K562 (cell line): ENCODE measurements around the gene OSCAR. TPM values are rescaled to one million over a fixed set of nuclear protein-coding genes. Genes with fewer than 3 reads are reported as not detected.

Source experiments
- FOS ChIP-seq: IDR thresholded peaks from 3 replicates; pipeline ENCODE4 v1.6.1; 2011; ENCODE audit not compliant: insufficient read length; ENCODE audit errors: extremely low read depth
- KDM5B ChIP-seq: fragments of 200-600 bp; sonication (generic); IDR thresholded peaks from 2 replicates; pipeline ENCODE4 v1.6.1; 2012; ENCODE audit warnings: low read depth, mild to moderate bottlenecking, moderate library complexity, low read length, control low read depth, inconsistent platforms; ENCODE audit not compliant: insufficient replicate concordance
- KLF1 ChIP-seq: fragments of 450-650 bp; IDR thresholded peaks from 2 replicates; pipeline ENCODE4 v1.6.1; 2016; ENCODE audit warnings: missing genetic modification characterization, missing compliant biosample characterization
- KLF6 ChIP-seq: fragments of 250-450 bp; sonication (Bioruptor Pico); IDR thresholded peaks from 2 replicates; pipeline ENCODE4 v1.4.0; 2020; ENCODE audit warnings: mild to moderate bottlenecking, moderate library complexity, borderline replicate concordance
- PHF8 ChIP-seq: fragments of 200-600 bp; sonication (generic); IDR thresholded peaks from 2 replicates; pipeline ENCODE4 v1.6.1; 2012; ENCODE audit warnings: mixed run types, mild to moderate bottlenecking, inconsistent platforms, low read length, moderate library complexity, borderline replicate concordance
- POLR2A ChIP-seq: fragments of 450-650 bp; conservative IDR thresholded peaks from 2 replicates; pipeline ENCODE4 v1.6.1; 2016
- POLR2B ChIP-seq: fragments of 450-650 bp; IDR thresholded peaks from 2 replicates; pipeline ENCODE4 v1.6.1; 2018; ENCODE audit warnings: low read depth; ENCODE audit not compliant: partially characterized antibody
- RNF219 ChIP-seq: fragments of 250-450 bp; sonication (Bioruptor Pico); IDR thresholded peaks from 2 replicates; pipeline ENCODE4 v1.5.0; 2022; ENCODE audit warnings: mild to moderate bottlenecking
- SETDB1 ChIP-seq: IDR thresholded peaks from one replicate; pipeline ENCODE4 v1.6.1; 2012; ENCODE audit warnings: low read length, control low read depth, inconsistent platforms
- SMARCB1 ChIP-seq: IDR thresholded peaks from 2 replicates; pipeline ENCODE4 v1.6.1; 2011; ENCODE audit warnings: improper control_type of control experiment, low read depth; ENCODE audit not compliant: insufficient read length
- SRSF7 ChIP-seq: fragments of 200-400 bp; formaldehyde crosslinking; optimal IDR thresholded peaks from 2 replicates; pipeline ENCODE3; 2017; ENCODE audit warnings: mild to moderate bottlenecking, low read depth, low read length
- STAG1 ChIP-seq: sonication (generic); formaldehyde crosslinking; IDR thresholded peaks from 2 replicates; pipeline ENCODE4 v1.5.0; 2020; ENCODE audit warnings: missing genetic modification reagents, borderline replicate concordance
- TAF7 ChIP-seq: fragments of 450-650 bp; IDR thresholded peaks from 2 replicates; pipeline ENCODE4 v1.6.1; 2016; ENCODE audit warnings: missing genetic modification characterization, missing compliant biosample characterization
- TCF7 ChIP-seq: sonication (generic); IDR thresholded peaks from 2 replicates; pipeline ENCODE4 v1.6.1; 2016; ENCODE audit warnings: antibody characterized with exemption, borderline replicate concordance
- TRIM28 ChIP-seq: fragments of 450-650 bp; IDR thresholded peaks from 2 replicates; pipeline ENCODE4 v1.6.1; 2017
- USF2 ChIP-seq: sonication (generic); formaldehyde crosslinking; IDR thresholded peaks from 2 replicates; pipeline ENCODE4 v1.5.0; 2020; ENCODE audit warnings: missing genetic modification reagents
- ZKSCAN1 ChIP-seq: fragments of 150-350 bp; IDR thresholded peaks from 2 replicates; pipeline ENCODE4 v1.6.1; 2016; ENCODE audit warnings: low read depth, low read length
- ZNF184 ChIP-seq: sonication (generic); formaldehyde crosslinking; IDR thresholded peaks from 2 replicates; pipeline ENCODE4 v1.5.0; 2020; ENCODE audit warnings: missing genetic modification reagents
- ZNF217 ChIP-seq: sonication (generic); formaldehyde crosslinking; IDR thresholded peaks from 2 replicates; pipeline ENCODE4 v1.8.0; 2022; ENCODE audit warnings: mild to moderate bottlenecking, missing genetic modification reagents
- ZNF232 ChIP-seq: sonication (generic); formaldehyde crosslinking; IDR thresholded peaks from 2 replicates; pipeline ENCODE4 v1.8.0; 2022; ENCODE audit warnings: mild to moderate bottlenecking, missing genetic modification reagents
- ZNF316 ChIP-seq: fragments of 450-650 bp; IDR thresholded peaks from 2 replicates; pipeline ENCODE4 v1.6.1; 2016
- ZNF551 ChIP-seq: fragments of 250-450 bp; sonication (Bioruptor Pico); IDR thresholded peaks from 2 replicates; pipeline ENCODE4 v1.5.0; 2021; ENCODE audit warnings: mild to moderate bottlenecking, moderate library complexity
- polyA plus RNA-seq, 8 experiments: library from polyadenylated mRNA; depleted of rRNA in 4 of 8; stranded (reverse) in 5 of 8; unstranded in 3 of 8; fragments of >200 nt; fragmentation: Nextera tagmentation in 2 of 8; fragmentation: Illumina TruSeq in 1 of 8; extraction: Ambion mirVana in 2 of 8; extraction: Trizol in 1 of 8; gene quantifications; 2 replicates each; pipeline versions ENCODE4 v1.2.1 to v1.2.3, GENCODE V29; 2011 to 2014; ENCODE audit warnings: inconsistent platforms in 1 of 8, missing spikeins in 1 of 8
- total RNA-seq, 7 experiments: library from RNA; depleted of rRNA in 6 of 7; stranded (reverse); fragments of >200 nt in 6 of 7; fragmentation: Illumina TruSeq in 2 of 7; extraction: Trizol in 2 of 7; gene quantifications; 2 replicates each; pipeline versions ENCODE4 v1.2.1 to v1.2.3, GENCODE V29; 2011 to 2021; ENCODE audit warnings: low replicate concordance in 1 of 7
- TF ChIP-seq, protein P1 (sequence below): fragments of 250-450 bp; sonication (Bioruptor Pico); IDR thresholded peaks from 2 replicates; pipeline ENCODE4 v1.4.0; 2020; ENCODE audit warnings: mild to moderate bottlenecking, moderate library complexity
- TF ChIP-seq, protein P2 (sequence below): fragments of 450-650 bp; IDR thresholded peaks from 2 replicates; pipeline ENCODE4 v1.6.1; 2016; ENCODE audit warnings: borderline replicate concordance

The OSCAR gene
- total and polyA plus RNA-seq, 9 of the 15 experiments (the other 6 are each of a cell fraction or from before 2014, with no cell fraction given), result 0.09 to 0.62 (median 0.13) TPM; not detected in 5

DNA sequence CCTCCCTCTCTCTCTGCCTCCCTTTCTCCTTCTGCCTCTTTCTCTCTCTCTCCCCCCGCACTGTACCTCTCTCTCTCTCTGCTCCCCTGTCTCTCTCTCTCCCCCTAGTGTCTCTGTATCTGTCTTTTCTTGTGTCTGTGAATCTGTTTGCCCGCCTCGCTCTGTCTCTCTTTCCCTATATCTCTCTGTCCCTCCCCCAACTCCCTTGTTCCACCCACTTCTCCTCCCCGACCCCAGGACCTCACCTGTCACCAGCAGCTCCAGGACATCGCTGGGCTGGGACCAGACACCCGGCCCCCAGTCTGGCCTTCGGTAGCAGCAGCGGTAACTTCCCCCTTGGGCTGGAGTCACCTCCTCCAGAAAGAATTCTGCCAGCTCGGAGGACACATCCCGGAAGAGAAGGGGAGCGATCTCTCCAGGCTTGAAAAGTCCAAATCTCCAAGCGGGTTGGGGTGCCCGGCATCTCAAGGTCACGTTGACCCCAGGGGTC lies 3.9 kb downstream of the OSCAR start (continued):
- TF ChIP-seq RNF219 (CRISPR knock-in tag), result no peak
- TF ChIP-seq TRIM28, result no peak
- TF ChIP-seq, protein P1, sequence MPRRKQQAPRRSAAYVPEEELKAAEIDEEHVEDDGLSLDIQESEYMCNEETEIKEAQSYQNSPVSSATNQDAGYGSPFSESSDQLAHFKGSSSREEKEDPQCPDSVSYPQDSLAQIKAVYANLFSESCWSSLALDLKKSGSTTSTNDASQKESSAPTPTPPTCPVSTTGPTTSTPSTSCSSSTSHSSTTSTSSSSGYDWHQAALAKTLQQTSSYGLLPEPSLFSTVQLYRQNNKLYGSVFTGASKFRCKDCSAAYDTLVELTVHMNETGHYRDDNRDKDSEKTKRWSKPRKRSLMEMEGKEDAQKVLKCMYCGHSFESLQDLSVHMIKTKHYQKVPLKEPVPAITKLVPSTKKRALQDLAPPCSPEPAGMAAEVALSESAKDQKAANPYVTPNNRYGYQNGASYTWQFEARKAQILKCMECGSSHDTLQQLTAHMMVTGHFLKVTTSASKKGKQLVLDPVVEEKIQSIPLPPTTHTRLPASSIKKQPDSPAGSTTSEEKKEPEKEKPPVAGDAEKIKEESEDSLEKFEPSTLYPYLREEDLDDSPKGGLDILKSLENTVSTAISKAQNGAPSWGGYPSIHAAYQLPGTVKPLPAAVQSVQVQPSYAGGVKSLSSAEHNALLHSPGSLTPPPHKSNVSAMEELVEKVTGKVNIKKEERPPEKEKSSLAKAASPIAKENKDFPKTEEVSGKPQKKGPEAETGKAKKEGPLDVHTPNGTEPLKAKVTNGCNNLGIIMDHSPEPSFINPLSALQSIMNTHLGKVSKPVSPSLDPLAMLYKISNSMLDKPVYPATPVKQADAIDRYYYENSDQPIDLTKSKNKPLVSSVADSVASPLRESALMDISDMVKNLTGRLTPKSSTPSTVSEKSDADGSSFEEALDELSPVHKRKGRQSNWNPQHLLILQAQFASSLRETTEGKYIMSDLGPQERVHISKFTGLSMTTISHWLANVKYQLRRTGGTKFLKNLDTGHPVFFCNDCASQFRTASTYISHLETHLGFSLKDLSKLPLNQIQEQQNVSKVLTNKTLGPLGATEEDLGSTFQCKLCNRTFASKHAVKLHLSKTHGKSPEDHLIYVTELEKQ (CRISPR knock-in tag), result no peak
- peak; percentile 21 for TF ChIP-seq POLR2B
- no peak for TF ChIP-seq KDM5B
- no peak for TF ChIP-seq ZNF232 (CRISPR knock-in tag)
- TF ChIP-seq SRSF7, result no peak
- no peak for TF ChIP-seq ZNF184 (CRISPR knock-in tag)
- TF ChIP-seq TCF7, result no peak
- TF ChIP-seq TAF7 (tag), result no peak
- TF ChIP-seq, protein P2, sequence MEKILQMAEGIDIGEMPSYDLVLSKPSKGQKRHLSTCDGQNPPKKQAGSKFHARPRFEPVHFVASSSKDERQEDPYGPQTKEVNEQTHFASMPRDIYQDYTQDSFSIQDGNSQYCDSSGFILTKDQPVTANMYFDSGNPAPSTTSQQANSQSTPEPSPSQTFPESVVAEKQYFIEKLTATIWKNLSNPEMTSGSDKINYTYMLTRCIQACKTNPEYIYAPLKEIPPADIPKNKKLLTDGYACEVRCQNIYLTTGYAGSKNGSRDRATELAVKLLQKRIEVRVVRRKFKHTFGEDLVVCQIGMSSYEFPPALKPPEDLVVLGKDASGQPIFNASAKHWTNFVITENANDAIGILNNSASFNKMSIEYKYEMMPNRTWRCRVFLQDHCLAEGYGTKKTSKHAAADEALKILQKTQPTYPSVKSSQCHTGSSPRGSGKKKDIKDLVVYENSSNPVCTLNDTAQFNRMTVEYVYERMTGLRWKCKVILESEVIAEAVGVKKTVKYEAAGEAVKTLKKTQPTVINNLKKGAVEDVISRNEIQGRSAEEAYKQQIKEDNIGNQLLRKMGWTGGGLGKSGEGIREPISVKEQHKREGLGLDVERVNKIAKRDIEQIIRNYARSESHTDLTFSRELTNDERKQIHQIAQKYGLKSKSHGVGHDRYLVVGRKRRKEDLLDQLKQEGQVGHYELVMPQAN, result no peak
- no peak for TF ChIP-seq SMARCB1
- TF ChIP-seq ZKSCAN1, result no peak
- TF ChIP-seq ZNF217 (CRISPR knock-in tag), result no peak
- TF ChIP-seq SETDB1, result no peak
- TF ChIP-seq USF2 (CRISPR knock-in tag), result no peak
- TF ChIP-seq KLF6, result no peak
- TF ChIP-seq ZNF551 (CRISPR knock-in tag), result no peak
- TF ChIP-seq FOS, result no peak
- TF ChIP-seq PHF8, result no peak
- no peak for TF ChIP-seq STAG1 (CRISPR knock-in tag)
- TF ChIP-seq KLF1, result no peak
- no peak; the same call in 1 of the 2 replicates for TF ChIP-seq POLR2A
- no peak for TF ChIP-seq ZNF316
